Measurements from ENCODE around the gene GNG7. TPM values are rescaled to one million over a fixed set of nuclear protein-coding genes. Genes with fewer than 3 reads are reported as not detected.
"Not testable (repeated sequence)": the region's sequence is repeated elsewhere in the genome, so short reads cannot be mapped to it uniquely, and the experiment has no call there.

The GNG7 gene
- total RNA-seq, 1 experiment from 2014 or later = 0.47 TPM

DNA sequence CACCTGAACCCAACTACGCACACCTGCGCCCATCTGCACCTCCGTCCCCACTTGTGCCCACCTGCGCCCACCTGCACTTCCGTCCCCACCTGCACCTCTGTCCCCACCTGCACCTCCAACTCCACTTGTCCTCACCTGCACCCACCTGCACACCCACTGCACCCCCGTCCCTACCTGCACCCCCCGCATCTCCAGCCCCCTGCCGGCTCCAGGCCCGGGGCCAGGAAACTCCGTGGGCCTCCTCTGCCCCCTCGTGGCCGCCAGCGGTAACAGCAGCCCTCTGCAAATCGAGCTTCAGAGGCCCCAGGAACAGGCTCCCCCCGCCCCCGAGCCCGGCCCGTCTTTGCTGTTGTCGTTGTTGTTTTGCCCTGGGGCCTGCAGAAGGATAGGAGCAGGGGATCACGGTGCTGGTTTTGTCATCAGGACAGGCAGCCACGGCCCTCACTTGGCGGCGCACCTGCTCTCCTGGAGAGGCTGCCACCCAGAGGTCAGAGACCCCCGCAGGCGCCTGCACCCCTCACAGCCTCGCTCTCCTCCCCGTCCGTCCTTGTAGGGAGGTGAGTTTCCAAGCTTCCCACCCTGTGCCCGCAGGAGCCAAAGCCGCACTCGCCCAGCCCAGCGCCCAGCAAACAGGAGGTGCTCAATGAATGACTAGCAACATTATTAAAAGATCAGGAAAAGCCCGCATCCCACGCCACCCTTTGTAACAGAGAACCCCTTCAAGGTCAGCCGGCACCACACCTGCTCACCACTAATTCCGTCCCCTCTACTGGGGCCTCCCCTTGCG lies 65.4 kb downstream of the GNG7 start:
- in situ Hi-C loops (cut with HindIII; ENCODE audit: low pct_unique_long_range_greater_than_20kb, low sequenced_read_pairs) = no loop called here
- no peak for DNase-seq (ENCODE audit: low read depth)

DNA sequence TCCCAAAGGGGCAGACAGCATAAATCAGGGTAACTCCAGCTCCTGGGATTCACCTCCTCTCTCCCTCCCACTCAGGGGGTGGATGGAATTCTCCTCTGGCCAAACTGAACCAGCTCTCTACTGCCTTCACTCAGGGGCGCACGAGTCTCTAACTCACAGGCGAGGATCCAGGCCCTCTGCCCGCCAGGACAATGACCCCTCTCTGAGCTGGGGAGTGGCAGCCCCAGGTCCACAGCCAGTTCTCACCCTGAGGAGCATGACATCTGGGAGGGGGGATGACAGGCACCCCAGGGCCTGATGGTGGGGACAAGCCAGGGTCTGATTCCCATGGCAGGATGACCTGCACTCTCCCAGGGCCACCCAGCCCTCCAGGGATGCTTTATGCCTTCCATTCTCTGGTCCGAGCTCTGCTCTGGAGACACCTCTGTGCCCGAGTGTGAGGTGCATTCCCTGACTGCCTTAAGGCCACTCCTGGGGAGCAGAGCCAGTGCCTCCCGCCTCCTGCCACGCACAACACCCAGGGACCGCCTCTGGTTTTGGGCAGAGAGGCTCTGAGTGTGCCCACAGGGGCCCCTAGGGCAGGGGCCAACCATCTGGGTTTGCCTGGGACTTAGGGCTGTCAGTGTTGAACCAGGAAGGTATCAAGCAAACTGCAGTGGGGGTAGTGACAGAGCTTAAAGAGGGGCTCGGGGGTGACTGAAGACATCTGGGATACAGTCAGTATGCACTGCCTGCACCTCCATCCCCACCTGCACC lies 66.2 kb downstream of the GNG7 start:
- in situ Hi-C loops (cut with HindIII; ENCODE audit: low pct_unique_long_range_greater_than_20kb, low sequenced_read_pairs) = no loop called here
- DNase-seq (ENCODE audit: low read depth) = no peak

DNA sequence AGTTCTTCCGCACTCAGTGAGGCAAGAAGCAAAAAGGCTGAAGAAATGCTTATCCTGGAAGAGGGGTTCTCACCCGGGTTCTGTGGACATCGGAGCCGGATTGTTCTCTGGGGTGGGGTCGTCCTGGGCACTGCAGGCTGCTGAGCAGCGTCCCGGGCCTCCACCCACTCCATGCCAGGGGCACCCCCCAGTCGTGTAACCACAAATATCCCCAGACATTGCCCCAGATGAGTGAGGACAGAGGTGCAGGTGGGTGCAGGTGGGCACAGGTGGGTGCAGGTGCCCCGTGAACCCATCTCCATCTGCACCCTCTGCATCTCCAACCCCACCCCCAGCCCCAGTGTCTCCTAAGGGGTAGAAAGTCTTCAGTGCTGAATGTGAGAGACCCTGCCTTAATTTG lies 67.5 kb downstream of the GNG7 start:
- in situ Hi-C loops (cut with HindIII; ENCODE audit: low pct_unique_long_range_greater_than_20kb, low sequenced_read_pairs) = no loop called here
- DNase-seq (ENCODE audit: low read depth) = no peak

DNA sequence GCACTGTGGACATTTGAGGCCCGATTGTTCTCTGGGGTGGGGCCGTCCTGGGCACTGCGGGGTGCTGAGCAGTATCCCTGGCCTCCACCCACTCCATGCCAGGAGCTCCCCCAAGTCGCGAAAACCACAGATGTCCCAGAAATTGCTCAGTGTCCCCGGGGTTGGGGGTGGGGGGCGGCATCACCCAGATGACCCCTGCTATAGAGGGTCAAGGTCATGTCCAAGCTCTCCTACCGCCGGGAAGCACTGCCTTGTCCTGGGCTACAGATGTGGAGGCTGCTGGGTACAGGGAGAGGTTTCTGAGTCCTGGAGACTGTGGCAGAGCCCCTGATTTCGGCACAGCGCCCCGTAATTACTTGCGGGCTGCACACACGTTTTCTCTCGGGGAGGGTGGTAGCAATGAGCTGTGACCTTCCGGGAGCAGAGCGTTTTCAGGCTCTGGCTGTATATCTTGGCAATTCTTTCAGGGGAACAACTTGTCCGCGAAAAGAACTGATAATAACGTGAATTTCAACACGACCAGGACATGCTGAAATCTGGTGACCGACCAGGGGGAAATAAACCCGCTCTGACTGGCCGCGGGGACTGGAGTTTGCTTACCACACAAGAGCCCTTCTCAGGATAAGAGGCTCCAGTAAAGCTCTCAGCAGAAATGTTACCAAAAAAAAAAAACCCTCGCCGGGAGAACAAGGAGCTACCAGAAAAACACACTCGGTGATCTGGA lies 68.1 kb downstream of the GNG7 start:
- in situ Hi-C loops (cut with HindIII; ENCODE audit: low pct_unique_long_range_greater_than_20kb, low sequenced_read_pairs) = no loop called here
- no peak for DNase-seq (ENCODE audit: low read depth)

DNA sequence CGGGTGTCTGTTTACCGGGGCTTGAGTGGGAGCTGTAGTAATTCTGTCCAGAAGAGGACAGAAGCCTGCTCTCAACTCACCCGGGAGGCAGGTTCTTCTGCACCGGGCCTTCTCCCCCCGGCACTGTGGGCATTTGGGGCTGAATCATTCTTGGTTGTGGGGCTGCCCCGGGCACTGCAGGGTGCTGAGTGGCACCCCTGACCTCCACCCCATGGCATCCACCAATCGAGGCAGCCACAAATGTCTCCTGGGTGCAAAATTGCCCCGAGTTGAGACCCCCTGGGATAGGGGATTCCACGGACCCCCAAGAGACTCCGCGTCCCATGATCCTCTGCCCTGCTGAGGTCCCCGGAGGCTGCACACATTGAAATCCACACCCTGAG lies 68.8 kb downstream of the GNG7 start:
- DNase-seq (ENCODE audit: low read depth) = no peak
- in situ Hi-C loops (cut with HindIII; ENCODE audit: low pct_unique_long_range_greater_than_20kb, low sequenced_read_pairs) = no loop called here

DNA sequence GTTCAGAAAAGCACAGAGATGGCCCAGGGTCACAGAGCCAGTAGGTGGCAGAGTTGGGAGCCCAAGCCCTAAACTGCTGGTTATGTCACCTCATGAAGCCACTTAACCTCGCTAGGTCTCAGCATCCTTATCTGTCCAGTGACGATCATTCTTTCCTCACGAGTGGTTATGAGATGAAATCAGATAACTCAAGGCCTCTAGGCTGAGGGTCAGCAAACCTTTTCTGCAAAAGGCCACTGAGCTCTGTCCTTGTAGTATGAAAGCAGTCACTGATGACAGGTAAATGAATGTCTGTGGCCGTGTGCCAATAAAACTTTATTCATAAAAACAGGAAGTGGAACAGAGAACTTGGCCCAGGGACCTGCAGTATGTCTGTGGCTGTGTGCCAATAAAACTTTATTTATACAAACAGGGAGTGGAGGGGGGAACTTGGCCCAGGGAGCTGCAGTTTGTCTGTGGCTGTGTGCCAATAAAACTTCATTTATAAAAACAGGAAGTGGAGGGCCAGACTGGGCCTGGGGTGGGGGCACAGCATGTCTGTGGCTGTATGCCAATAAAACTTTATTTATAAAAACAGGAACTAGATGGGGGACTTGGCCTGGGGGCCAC lies 71.2 kb downstream of the GNG7 start:
- no peak for DNase-seq (ENCODE audit: low read depth)
- in situ Hi-C loops (cut with HindIII; ENCODE audit: low pct_unique_long_range_greater_than_20kb, low sequenced_read_pairs) = no loop called here

DNA sequence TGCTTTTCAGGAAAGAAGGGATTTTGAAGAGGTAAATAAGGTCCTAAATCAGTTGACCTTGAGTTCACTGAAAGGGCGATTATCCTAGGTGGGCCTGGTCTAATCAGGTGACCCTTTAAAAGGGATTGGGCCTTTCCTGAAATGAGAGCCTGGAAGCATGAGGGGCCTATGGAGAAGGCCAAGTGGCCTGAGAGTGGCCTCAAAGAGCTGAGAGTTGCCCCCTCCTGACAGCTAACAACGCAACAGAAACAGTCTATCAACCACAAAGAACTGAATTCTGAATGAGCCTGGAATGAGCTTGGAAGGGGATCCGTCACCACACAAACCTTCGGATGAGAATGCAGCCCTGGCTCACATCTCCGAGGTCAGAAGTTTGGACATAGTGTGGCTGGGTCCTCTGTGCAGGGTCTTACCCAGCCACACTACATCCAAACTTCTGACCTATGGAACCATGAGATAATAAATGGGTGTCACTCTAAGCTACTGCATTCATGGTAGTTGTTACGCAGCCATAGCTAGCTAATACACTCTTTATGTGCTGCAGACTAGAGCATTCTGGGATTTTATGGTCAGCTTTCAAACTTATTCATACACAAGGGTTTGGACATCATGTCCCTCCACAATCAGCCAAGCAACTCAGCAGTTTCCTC lies 72.0 kb downstream of the GNG7 start:
- no peak for DNase-seq (ENCODE audit: low read depth)
- in situ Hi-C loops (cut with HindIII; ENCODE audit: low pct_unique_long_range_greater_than_20kb, low sequenced_read_pairs) = no loop called here

DNA sequence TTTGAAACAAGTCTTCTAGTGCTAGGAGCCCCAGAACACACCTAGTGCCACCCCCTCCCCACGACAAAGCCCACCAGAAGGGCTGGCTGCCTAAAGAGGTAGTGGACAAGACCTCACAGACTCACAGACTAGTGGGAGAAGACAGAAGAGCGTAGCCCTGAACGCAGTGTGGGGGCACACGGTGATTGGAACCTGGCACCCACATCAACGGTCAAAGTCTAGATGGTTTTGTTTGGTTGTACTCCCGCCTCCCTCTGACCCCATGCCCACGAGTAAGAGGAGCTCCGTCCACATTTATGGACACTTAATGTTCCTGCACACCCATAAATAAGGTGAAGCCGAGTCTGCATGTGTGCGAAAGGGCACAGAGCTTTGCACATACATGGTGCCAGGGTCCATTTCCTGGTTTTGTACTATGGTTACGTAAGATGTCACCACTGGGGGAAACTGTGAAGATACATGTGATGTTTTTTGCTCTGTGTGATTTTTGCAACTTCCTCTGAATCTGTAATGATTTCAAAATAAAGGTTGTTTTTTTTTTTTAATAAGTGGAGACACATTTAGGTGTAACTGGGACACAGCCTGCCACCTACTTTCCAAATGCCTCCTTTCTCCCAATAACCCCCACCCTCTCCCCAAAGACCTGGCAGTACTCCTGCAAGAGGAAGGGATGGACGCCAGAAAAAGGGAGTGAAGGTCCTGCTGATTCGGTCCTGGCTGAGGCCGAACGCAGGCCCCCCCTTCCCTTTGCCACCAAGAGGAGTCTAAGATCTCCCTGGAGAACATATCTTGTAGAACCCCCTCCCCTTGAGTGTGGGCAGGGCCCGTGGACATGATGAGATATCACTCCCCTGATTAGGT lies 72.8 kb downstream of the GNG7 start:
- in situ Hi-C loops (cut with HindIII; ENCODE audit: low pct_unique_long_range_greater_than_20kb, low sequenced_read_pairs) = no loop called here
- DNase-seq (ENCODE audit: low read depth) = no peak

DNA sequence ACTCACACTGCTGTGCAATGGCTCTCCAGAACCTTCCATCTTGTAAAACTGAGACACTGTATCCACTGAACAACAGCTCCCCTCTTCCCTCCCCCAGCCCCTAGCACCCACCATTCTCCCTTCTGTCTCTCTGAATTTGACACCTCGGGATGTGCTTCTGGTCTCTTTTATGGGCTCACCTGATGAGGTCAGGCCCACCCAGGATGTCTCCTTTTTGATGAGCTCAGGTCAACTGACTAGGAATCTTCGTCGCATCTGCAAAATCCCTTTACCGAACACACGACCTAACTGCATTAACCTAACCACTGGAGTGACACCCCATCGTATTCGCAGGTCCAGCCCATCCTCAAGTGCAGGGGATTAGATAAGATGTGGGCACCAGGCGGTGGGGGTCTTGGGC lies 73.9 kb downstream of the GNG7 start:
- no peak for DNase-seq (ENCODE audit: low read depth)
- in situ Hi-C loops (cut with HindIII; ENCODE audit: low pct_unique_long_range_greater_than_20kb, low sequenced_read_pairs) = no loop called here

DNA sequence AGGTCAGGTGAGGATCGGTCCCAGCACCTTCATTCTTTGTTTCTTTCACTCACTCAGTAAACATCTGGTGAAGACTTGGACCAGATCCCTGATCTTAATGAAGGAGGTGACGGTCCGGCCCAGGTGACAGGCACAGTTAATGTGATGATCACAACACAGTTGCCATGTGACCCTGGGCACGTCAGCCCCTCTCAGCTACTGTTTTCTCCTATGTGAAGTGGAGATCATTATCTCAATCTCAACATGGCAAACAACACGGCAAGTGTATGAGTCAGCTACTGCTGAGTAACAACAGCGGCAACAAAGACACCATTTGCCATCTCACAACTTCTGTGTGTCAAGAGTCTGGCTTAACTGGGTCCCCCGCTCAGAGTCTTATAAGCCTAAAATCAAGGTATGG lies 74.6 kb downstream of the GNG7 start:
- in situ Hi-C loops (cut with HindIII; ENCODE audit: low pct_unique_long_range_greater_than_20kb, low sequenced_read_pairs) = no loop called here
- DNase-seq (ENCODE audit: low read depth) = no peak

DNA sequence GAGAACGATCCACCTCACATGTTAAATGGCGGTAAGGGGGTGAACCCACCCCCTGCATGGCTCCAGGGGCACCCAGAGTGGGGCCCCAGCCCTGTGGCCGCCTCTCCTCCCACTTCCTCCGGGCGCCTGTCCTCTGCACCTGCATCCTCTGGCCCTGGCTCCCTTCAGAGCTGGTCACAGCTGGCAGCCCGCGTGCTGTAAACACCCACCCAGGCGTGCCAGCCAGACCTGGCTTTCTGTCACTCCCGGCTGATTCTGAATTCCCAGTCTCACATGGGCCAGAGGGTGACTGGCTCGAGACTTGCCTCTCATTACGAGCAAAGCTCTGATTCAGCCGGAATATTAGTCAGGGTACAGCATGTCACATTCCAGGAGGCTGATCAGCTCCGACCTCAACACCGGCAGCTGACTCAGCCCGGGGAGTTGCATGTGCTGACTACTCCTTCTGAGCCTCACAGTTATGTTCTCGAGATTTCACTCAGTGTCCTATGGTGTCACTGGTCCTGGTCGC lies 75.1 kb downstream of the GNG7 start:
- in situ Hi-C loops (cut with HindIII; ENCODE audit: low pct_unique_long_range_greater_than_20kb, low sequenced_read_pairs) = no loop called here
- DNase-seq (ENCODE audit: low read depth) = peak; percentile 89

DNA sequence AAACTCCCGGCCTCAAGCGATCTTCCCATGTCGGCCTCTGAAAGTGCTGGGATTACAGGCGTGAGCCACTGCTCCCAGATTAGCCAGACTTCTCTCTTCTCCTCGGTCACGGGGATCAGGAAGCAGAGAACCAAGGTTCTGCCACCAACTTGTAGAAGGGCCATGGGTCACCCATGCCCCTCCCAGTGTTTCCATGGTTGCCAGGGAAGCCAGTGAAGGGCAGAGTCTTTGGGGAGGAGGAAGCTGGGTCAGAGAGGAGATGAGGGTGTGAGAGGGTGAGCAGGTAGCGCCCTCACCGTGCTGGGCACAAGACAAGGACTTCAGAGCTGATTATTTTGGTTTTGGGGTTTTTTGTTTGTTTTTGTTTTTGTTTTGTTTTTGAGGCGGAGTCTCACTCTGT lies 77.1 kb downstream of the GNG7 start:
- in situ Hi-C loops (cut with HindIII; ENCODE audit: low pct_unique_long_range_greater_than_20kb, low sequenced_read_pairs) = no loop called here
- DNase-seq (ENCODE audit: low read depth) = no peak

DNA sequence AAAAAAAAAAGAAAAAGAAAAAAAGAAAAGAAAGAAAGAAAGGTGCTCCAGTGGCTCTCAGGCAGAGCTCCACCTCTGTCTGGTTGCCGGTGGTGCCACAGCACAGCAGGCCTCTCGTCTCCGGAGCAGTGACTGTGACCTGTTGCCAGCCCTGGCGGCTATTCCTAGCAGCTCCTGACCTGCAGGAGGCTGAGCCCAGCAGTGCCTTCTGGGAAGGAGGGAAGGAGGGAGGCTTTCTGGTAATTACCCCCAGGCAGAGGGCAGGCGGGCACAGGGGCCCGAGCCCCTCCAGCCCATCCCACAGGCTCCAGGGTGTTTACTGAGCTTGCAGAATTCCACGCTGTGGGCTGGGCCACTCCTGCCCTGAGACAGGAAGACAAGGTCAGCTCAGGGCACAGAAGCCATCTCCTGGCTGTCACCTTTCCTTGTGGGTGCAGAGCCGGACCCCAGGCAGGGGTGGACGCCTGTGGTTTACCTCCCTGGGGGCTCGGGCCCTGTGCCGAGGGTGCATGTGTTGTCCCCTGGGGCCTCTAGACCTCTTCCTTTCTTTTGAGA lies 77.9 kb downstream of the GNG7 start:
- in situ Hi-C loops (cut with HindIII; ENCODE audit: low pct_unique_long_range_greater_than_20kb, low sequenced_read_pairs) = no loop called here
- peak; percentile 48 for DNase-seq (ENCODE audit: low read depth)

DNA sequence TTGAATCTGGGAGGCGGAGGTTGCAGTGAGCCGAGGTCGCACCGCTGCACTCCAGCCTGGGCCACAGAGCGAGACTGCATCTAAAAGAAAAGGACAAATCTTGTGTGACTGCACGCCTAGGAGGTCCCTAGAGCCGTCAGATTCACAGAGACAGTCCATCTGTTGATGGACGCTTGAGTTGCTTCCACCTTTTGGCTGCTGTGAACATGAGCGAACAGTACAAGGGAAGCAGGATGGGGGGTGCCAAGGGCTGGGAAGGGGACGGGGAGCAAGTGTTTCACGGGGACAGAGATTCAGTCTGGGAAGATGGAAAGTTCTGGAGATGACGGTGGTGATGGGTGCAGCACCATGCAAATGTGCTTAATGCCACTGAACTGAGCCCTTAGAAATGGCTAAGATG lies 78.7 kb downstream of the GNG7 start:
- in situ Hi-C loops (cut with HindIII; ENCODE audit: low pct_unique_long_range_greater_than_20kb, low sequenced_read_pairs) = no loop called here
- DNase-seq (ENCODE audit: low read depth) = no peak

DNA sequence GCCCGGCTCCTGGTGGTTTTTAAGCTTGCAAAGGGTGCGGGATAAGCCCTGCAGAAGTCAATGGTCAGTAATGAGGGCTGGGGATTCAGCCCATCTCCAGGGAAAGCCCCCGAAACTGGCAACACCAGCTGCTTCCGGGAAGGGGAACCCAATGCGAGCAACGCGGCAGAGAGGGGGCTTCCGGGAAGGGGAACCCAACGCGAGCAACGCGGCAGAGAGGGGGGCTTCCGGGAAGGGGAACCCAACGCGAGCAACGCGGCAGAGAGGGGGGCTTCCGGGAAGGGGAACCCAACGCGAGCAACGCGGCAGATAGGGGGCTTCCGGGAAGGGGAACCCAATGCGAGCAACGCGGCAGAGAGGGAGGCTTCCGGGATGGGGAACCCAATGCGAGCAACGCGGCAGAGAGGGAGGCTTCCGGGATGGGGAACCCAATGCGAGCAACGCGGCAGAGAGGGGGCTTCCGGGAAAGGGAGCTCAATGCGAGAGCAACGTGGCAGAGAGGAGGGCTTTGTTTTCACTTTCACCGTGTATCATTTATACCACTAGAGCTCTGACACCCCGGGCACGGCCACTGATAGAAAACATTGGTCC lies 80.0 kb downstream of the GNG7 start:
- in situ Hi-C loops (cut with HindIII; ENCODE audit: low pct_unique_long_range_greater_than_20kb, low sequenced_read_pairs); DNase-seq (ENCODE audit: low read depth): not testable (repeated sequence)

DNA sequence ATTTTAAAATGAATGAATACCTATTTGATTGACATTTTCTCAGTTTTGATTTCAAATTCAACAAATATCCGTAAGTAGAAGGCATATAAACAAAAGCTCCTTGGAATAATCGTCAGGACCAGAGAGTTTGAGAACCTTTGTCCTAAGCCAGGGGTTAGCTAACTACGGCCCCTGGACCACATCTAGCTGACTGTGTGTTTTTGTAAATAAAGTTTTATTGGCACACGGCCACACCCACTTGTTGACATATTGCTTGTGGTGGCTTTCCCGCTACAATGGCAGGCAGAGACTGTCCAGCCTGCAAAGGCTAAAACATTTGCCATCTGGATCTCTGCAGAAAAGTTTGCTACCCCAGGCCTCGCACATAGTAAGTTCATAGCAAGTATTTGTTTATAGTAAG lies 83.4 kb downstream of the GNG7 start:
- no peak for DNase-seq (ENCODE audit: low read depth)
- in situ Hi-C loops (cut with HindIII; ENCODE audit: low pct_unique_long_range_greater_than_20kb, low sequenced_read_pairs) = no loop called here

DNA sequence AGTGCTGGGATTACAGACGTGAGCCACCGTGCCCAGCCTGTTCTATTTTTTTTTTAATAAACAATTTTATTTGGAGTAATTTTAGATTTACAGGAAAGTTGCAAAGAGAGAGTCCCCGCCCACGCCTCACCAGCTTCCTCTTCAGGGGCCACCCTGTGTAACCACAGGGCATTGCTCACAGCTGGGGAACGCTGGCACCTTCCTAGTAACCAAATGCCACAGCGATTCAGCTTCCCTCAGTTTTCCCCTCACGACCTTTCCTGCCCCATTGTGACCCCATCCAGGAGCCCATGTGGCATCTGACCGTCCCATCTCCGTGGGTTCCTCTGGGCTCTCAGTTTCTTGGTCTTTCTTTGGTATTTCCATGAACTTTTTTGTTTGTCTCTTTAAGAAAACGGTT lies 83.9 kb downstream of the GNG7 start:
- DNase-seq (ENCODE audit: low read depth) = no peak
- in situ Hi-C loops (cut with HindIII; ENCODE audit: low pct_unique_long_range_greater_than_20kb, low sequenced_read_pairs) = no loop called here
